NCI-H2171 treated with DMSO at 0.1 percent for 48 hours (cell line): ENCODE measurements around the gene SLC16A3.

Source experiments
- DNase-seq: peaks from one replicate; lab custom pipeline; 2025; lab: John Stamatoyannopoulos, UW

Gene SLC16A3

GRCh38 chr17:82223517-82223916 is 5.3 kb upstream of the SLC16A3 start:
- no peak for DNase-seq

GRCh38 chr17:82224666-82225065 is 4.2 kb upstream of the SLC16A3 start:
- DNase-seq: no peak

- DNase-seq: no peak
Measured at GRCh38 chr17:82225368-82226029, 3.3 kb upstream of the SLC16A3 start.

GRCh38 chr17:82226146-82226808 is 2.6 kb upstream of the SLC16A3 start:
- DNase-seq: no peak

GRCh38 chr17:82226809-82227628 is 1.8 kb upstream of the SLC16A3 start:
- DNase-seq: no peak

- DNase-seq: no peak
Measured at GRCh38 chr17:82227629-82228277, 1.1 kb upstream of the SLC16A3 start.

- no peak for DNase-seq
Measured at GRCh38 chr17:82228278-82228841, 482 bp upstream of the SLC16A3 start.

- DNase-seq: no peak
Measured at GRCh38 chr17:82229698-82230608, 1.1 kb downstream of the SLC16A3 start.

GRCh38 chr17:82230609-82231311 is 1.9 kb downstream of the SLC16A3 start:
- no peak for DNase-seq

- no peak for DNase-seq
Measured at GRCh38 chr17:82231312-82231561, 2.4 kb downstream of the SLC16A3 start.

GRCh38 chr17:82231562-82232321 is 2.9 kb downstream of the SLC16A3 start:
- DNase-seq: no peak

- no peak for DNase-seq
Measured at GRCh38 chr17:82232322-82232820, 3.5 kb downstream of the SLC16A3 start.

- no peak for DNase-seq
Measured at GRCh38 chr17:82232876-82233785, 4.3 kb downstream of the SLC16A3 start.

- DNase-seq: no peak
Measured at GRCh38 chr17:82234211-82235055, 5.6 kb downstream of the SLC16A3 start.

- DNase-seq: no peak
Measured at GRCh38 chr17:82235056-82235774, 6.4 kb downstream of the SLC16A3 start.

- no peak for DNase-seq
Measured at GRCh38 chr17:82235775-82236141, 6.9 kb downstream of the SLC16A3 start.
